ENCODE results near the gene CEACAM20. TPM values are rescaled to one million over a fixed set of nuclear protein-coding genes. Genes with fewer than 3 reads are reported as not detected.

Gene CEACAM20
- total RNA-seq, 1 experiment from 2014 or later: not detected

GRCh38 chr19:44549507-44549906 lies 20.0 kb upstream of the CEACAM20 start:
- intact Hi-C loops (cut with micrococcal nuclease; ENCODE audit: unreplicated experiment): no loop called here
- POLR2A ChIA-PET (ENCODE audit: low non-redundant PET): no interaction called here
- TF ChIP-seq, protein P1, sequence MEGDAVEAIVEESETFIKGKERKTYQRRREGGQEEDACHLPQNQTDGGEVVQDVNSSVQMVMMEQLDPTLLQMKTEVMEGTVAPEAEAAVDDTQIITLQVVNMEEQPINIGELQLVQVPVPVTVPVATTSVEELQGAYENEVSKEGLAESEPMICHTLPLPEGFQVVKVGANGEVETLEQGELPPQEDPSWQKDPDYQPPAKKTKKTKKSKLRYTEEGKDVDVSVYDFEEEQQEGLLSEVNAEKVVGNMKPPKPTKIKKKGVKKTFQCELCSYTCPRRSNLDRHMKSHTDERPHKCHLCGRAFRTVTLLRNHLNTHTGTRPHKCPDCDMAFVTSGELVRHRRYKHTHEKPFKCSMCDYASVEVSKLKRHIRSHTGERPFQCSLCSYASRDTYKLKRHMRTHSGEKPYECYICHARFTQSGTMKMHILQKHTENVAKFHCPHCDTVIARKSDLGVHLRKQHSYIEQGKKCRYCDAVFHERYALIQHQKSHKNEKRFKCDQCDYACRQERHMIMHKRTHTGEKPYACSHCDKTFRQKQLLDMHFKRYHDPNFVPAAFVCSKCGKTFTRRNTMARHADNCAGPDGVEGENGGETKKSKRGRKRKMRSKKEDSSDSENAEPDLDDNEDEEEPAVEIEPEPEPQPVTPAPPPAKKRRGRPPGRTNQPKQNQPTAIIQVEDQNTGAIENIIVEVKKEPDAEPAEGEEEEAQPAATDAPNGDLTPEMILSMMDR (conservative IDR thresholded peaks at IDR 0.05; ENCODE audit: low read depth, low read length): no peak
- TF ChIP-seq EZH2 (IDR thresholded peaks at IDR 0.05; ENCODE audit: borderline replicate concordance, low read depth, low read length, poor library complexity, severe bottlenecking): no peak
- CTCF ChIA-PET: no interaction called here
- Histone ChIP-seq H3K4me1 (ENCODE audit: insufficient read depth, low read length, poor library complexity, severe bottlenecking) (no peaks in the 10 kb centered on the region), H3K36me3 (ENCODE audit: insufficient read depth, low read length, poor library complexity, severe bottlenecking) (no peaks in the 10 kb centered on the region), H3K27me3 (replicated peaks; ENCODE audit: insufficient read depth, low read depth, low read length, poor library complexity) (no peaks in the 10 kb centered on the region), H3K27ac (ENCODE audit: low read depth, low read length, poor library complexity, severe bottlenecking) (no peak overlapping the region), H3K4me3 (ENCODE audit: low read depth, low read length, poor library complexity, severe bottlenecking) (no peak overlapping the region), H3K9me3 (ENCODE audit: low read depth, low read length, poor library complexity, severe bottlenecking) (no peaks in the 10 kb centered on the region)
- no peak for DNase-seq (ENCODE audit: low spot score)
- BruUV-seq (replicated peaks): no TSS peak

GRCh38 chr19:44548736-44549135 lies 19.3 kb upstream of the CEACAM20 start:
- no peaks in the 10 kb centered on the region for H3K36me3 ChIP-seq (ENCODE audit: insufficient read depth, low read length, poor library complexity, severe bottlenecking)
- no peak for TF ChIP-seq EZH2 (IDR thresholded peaks at IDR 0.05; ENCODE audit: borderline replicate concordance, low read depth, low read length, poor library complexity, severe bottlenecking)
- TF ChIP-seq, protein P1 (conservative IDR thresholded peaks at IDR 0.05; ENCODE audit: low read depth, low read length): no peak
- H3K4me1 ChIP-seq (ENCODE audit: insufficient read depth, low read length, poor library complexity, severe bottlenecking): no peaks in the 10 kb centered on the region
- no peaks in the 10 kb centered on the region for H3K27me3 ChIP-seq (replicated peaks; ENCODE audit: insufficient read depth, low read depth, low read length, poor library complexity)
- H3K4me3 ChIP-seq (ENCODE audit: low read depth, low read length, poor library complexity, severe bottlenecking): no peak overlapping the region
- no TSS peak for BruUV-seq (replicated peaks)
- no peak overlapping the region for H3K27ac ChIP-seq (ENCODE audit: low read depth, low read length, poor library complexity, severe bottlenecking)
- no peak for DNase-seq (ENCODE audit: low spot score)
- intact Hi-C loops (cut with micrococcal nuclease; ENCODE audit: unreplicated experiment): no loop called here
- H3K9me3 ChIP-seq (ENCODE audit: low read depth, low read length, poor library complexity, severe bottlenecking): no peaks in the 10 kb centered on the region
- ChIA-PET CTCF (no interaction called here), POLR2A (ENCODE audit: low non-redundant PET) (no interaction called here)

GRCh38 chr19:44544031-44544430 lies 14.6 kb upstream of the CEACAM20 start:
- no peaks in the 10 kb centered on the region for H3K27me3 ChIP-seq (replicated peaks; ENCODE audit: insufficient read depth, low read depth, low read length, poor library complexity)
- ChIA-PET POLR2A (ENCODE audit: low non-redundant PET) (no interaction called here), CTCF (no interaction called here)
- no peak for DNase-seq (ENCODE audit: low spot score)
- TF ChIP-seq EZH2 (IDR thresholded peaks at IDR 0.05; ENCODE audit: borderline replicate concordance, low read depth, low read length, poor library complexity, severe bottlenecking): no peak
- TF ChIP-seq, protein P1 (conservative IDR thresholded peaks at IDR 0.05; ENCODE audit: low read depth, low read length): no peak
- intact Hi-C loops (cut with micrococcal nuclease; ENCODE audit: unreplicated experiment): no loop called here
- no peaks in the 10 kb centered on the region for H3K9me3 ChIP-seq (ENCODE audit: low read depth, low read length, poor library complexity, severe bottlenecking)
- H3K4me1 ChIP-seq (ENCODE audit: insufficient read depth, low read length, poor library complexity, severe bottlenecking): no peaks in the 10 kb centered on the region
- no peak overlapping the region for H3K27ac ChIP-seq (ENCODE audit: low read depth, low read length, poor library complexity, severe bottlenecking)
- no TSS peak for BruUV-seq (replicated peaks)
- no peak overlapping the region for H3K4me3 ChIP-seq (ENCODE audit: low read depth, low read length, poor library complexity, severe bottlenecking)
- no peaks in the 10 kb centered on the region for H3K36me3 ChIP-seq (ENCODE audit: insufficient read depth, low read length, poor library complexity, severe bottlenecking)

All from A673 (cell line).